ENCODE data around the gene ANKRD44. TPM values are rescaled to one million over a fixed set of nuclear protein-coding genes. Genes with fewer than 3 reads are reported as not detected.
A peak's percentile ranks its signal among the peaks of the same experiment; 100 is the strongest.
"Not testable (repeated sequence)": the region's sequence is repeated elsewhere in the genome, so short reads cannot be mapped to it uniquely, and the experiment has no call there.

ANKRD44 gene
- total RNA-seq, 1 donor from 2014 or later, result 35.4 TPM

- peak; percentile 44 for DNase-seq
Measured at GRCh38 chr2:197073701-197074433, 236.7 kb downstream of the ANKRD44 start.

- no peak for DNase-seq
Measured at GRCh38 chr2:197073270-197073669, 237.3 kb downstream of the ANKRD44 start.

- DNase-seq, result no peak
Measured at GRCh38 chr2:197072533-197072932, 238.0 kb downstream of the ANKRD44 start.

GRCh38 chr2:197071790-197072436 lies 238.7 kb downstream of the ANKRD44 start:
- no peak for DNase-seq

- DNase-seq, result no peak
Measured at GRCh38 chr2:197071213-197071612, 239.4 kb downstream of the ANKRD44 start.

GRCh38 chr2:197069958-197070357 lies 240.6 kb downstream of the ANKRD44 start:
- DNase-seq, result no peak

DNA sequence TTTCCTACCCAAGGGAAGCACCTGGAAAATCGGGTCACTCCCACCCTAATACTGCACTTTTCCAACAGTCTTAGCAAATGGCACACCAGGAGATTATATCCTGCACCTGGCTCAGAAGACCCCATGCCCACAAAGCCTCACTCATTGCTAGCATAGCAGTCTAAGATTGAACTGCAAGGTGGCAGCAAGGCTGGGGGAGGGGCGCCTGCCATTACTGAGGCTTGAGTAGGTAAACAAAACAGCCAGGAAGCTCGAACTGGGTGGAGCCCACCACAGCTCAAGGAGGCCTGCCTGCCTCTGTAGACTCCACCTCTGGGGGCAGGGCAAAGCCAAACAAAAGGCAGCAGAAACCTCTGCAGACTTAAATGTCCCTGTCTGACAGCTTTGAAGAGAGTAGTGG lies 248.0 kb downstream of the ANKRD44 start:
- not testable (repeated sequence) for DNase-seq

- no peak for DNase-seq
Measured at GRCh38 chr2:197059477-197059876, 251.1 kb downstream of the ANKRD44 start.

DNA sequence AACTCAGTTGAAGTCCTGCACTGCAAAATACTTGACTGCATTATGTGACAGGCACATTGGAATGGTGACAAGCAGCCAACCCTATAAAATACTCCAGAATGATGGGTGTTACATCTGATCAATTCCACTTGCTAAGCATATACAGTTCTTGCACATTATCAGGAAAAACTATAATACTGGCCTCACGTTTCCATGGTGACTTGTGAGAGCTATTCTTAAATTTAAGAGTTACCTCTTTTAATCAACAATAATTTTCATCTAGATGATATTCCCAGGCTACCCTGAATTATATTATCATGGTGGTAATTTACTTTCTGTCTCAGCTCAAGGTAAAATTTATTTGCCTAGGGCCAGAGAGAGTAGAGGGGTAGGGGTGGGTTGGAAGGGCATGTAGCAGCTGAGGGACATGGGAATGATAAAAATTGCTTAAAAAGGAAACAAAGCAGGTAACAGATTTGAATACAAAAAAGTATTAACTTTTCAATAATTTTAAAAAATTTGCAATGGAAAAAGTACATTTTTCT lies 251.7 kb downstream of the ANKRD44 start:
- DNase-seq, result no peak

DNA sequence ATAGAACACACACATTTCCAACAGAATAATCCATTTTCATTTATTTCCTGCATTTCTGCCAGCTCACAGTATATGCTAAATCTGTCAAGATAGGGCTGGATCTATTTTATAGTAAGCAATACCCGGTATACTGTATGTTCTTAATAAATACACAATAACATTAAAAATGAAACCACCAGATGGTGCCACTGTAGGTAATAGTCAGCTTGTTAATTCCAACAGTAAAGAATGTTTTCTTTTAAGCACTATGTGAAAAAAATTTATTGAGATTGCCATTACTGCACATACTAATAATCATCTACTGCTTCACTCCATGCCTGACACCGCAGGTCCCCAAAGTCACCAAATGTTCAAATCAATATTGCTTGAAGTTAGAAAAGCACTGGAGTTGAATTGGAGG lies 252.6 kb downstream of the ANKRD44 start:
- DNase-seq, result no peak

- DNase-seq, result no peak
Measured at GRCh38 chr2:197055045-197055444, 255.5 kb downstream of the ANKRD44 start.

- no peak for DNase-seq
Measured at GRCh38 chr2:197054437-197054836, 256.1 kb downstream of the ANKRD44 start.

GRCh38 chr2:197052356-197052755 lies 258.2 kb downstream of the ANKRD44 start:
- DNase-seq, result peak; percentile 43

DNA sequence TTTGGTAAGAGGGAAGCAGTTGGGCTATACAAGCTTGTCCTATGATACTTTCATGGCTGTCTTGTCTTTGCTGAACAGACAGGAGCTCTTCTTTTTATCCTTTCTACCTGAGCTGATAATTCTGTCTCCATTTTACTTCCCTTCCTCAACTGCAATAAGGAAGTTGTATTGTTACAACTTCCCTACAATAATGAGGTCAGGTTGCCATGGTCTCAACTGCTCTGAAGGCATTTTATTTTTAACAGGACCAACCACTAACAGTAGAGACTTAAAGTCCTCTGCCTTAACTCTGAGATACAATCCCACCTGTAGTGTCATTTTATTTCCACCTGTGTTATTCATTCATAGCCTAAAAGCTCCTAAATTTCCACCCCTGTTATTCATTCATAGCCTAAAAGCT lies 265.5 kb downstream of the ANKRD44 start:
- no peak for DNase-seq

GRCh38 chr2:197042739-197043196 lies 267.8 kb downstream of the ANKRD44 start:
- DNase-seq, result no peak

GRCh38 chr2:197037863-197038398 lies 272.6 kb downstream of the ANKRD44 start:
- no peak for DNase-seq

- no peak for DNase-seq
Measured at GRCh38 chr2:197035002-197035401, 275.6 kb downstream of the ANKRD44 start.

DNA sequence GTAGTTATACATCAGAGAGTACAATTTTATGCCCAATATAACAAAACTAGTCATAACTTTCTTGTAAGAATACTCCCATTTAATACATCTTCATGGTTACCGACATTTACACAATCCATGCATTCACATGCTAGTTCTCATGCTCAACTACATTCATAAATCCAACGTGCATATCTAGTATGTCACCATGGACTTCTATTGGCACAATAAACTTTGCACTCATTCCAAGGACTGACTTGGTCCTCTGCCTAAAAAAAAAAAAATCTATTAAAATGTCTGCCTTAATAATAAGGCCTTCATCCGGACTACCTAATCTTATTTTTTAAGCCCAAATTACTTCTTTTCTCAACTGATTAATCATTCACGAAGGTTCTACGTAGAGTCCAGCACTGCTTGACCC lies 276.3 kb downstream of the ANKRD44 start:
- no peak for DNase-seq

- no peak for DNase-seq
Measured at GRCh38 chr2:197033222-197033621, 277.4 kb downstream of the ANKRD44 start.

DNA sequence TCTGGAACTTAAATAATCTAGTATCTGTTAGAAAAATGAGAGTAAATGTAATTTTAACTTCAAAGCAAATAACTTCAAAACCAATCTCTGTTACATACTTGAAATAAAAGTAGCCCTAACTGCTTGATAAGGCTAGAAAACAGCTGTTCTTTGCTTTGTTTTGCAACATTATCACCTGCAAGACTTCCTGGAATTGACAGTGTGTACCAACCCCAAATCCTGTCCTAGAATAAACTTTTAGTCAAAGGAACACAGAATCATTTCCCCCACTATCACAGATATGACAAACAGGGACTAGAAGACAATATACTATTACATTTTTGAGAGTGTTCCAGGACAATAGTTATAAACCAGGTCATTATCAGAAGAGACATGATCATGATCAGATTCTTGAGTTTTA lies 278.8 kb downstream of the ANKRD44 start:
- no peak for DNase-seq

- no peak for DNase-seq
Measured at GRCh38 chr2:197030090-197030489, 280.5 kb downstream of the ANKRD44 start.

GRCh38 chr2:197028633-197029032 lies 281.9 kb downstream of the ANKRD44 start:
- DNase-seq, result no peak

- DNase-seq, result no peak
Measured at GRCh38 chr2:197028230-197028629, 282.4 kb downstream of the ANKRD44 start.
